Right renal pelvis (tissue), 4 donors: ENCODE data around the gene C19orf53. TPM values are rescaled to one million over a fixed set of nuclear protein-coding genes. Genes with fewer than 3 reads are reported as not detected.
A peak's percentile ranks its signal among the peaks of the same experiment; 100 is the strongest.

ENCODE experiments used
- DNase-seq, 4 donors: peaks; one replicate each; pipeline ENCODE4 v3.0.0-alpha.2; 2013; ENCODE audit warnings: low read depth in 4 of 4, low spot score in 3 of 4, missing footprints in 1 of 4
- polyA plus RNA-seq, 4 donors: library from polyadenylated mRNA; unstranded; fragments of 120-200 nt; gene quantifications; one replicate each; pipeline ENCODE4 v1.2.1, GENCODE V29; 2013; ENCODE audit not compliant: insufficient read length in 4 of 4

The C19orf53 gene
- polyA plus RNA-seq, 4 donors = 115 to 132 (median 124) TPM

DNA sequence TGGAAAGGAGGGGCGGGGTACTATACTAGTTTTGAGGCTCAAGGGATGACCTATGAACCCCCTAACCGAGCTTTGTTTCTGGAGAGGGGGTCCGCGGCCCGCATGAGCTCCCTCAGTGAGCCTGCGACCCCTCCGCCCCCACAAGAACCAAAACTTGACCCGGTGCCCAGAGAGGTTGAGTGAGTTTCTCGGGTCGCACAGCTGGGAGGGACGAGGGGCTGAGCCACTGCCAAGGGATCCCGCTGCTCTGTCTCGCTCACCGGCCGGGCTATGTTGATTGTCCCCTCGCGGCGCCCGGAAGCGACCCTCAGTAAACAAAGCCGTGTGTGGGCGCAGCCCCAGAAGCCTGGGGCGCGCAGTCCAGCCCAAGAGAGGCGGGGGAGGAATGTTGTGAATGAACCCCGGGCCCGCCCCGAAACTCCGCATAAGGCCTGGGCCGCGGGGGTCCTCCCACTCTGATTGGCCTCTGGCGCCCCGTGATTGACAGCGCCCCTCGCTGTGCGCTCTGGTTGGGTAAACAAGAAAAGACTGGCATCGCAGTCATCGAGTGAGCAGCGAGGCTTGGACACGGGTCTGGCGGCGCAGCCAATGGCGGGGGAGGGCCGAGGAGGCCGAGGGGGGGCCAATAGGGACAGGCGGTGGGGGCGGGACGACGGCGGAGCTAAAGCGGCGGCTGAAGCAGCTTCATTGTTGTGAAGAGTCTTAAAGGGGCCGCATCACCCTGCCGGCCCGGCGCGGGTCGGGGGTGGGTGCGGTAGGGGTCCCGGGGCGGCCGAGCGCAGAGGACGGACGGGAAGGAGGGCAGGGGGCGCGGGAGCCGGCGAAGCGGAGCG is 20.7 kb downstream of the C19orf53 start, which contains the start of gene ZSWIM4:
TSS of gene ZSWIM4 (plus strand) at position 687 of the 833 bp plus-strand sequence. CDS start 206 bp downstream, outside the sequence.
- peak; percentile 94 to 99 (median 98) for DNase-seq

DNA sequence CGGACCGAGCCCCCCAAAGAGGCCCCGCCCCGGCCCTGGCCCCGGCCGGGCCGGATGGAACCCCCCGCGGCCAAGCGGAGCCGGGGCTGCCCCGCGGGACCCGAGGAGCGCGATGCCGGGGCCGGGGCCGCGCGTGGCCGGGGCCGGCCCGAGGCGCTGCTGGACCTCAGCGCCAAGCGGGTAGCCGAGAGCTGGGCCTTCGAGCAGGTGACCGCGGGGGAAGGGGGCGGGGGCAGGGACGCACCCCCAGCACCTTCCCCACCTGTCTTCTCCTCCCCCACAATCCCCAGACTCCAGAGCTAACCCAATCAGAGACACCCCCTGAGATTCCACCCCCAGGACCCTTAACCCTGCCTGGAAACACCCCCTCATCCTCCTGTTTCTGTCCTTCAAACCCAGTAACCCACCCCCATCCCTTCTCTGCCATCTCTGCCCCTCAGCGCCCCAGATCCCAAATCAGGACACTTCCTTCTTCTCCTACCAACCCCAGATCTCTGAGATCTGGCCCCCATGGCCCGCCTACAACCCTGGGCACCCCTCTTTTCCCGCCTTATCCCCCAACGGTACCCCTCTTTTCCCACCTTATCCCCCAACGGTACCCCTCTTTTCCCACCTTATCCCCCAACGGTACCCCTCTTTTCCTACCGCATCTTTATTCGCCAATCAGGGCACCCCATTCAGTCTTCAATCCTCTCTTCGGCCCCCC is 21.5 kb downstream of the C19orf53 start:
- no peak for DNase-seq

GRCh38 chr19:13796301-13797057 is 22.2 kb downstream of the C19orf53 start:
- DNase-seq = no peak

DNA sequence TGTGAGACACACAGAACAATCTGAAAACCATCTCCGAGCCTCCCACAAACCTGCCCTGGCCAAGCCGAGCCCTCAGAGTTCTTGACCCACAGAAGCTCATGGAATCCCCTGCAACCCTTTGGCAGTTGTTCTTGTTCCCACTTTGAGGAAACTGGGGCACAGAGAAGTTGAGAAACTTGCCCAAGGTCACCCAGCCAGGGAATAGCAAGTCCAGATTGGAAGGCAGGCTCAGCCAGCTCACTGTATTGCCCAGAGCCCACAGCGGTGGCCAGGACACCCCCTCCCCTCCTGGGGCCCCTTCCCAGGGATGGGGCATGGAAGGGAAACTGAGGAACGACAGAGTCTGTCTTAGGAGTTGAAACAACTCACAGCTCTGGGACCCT is 22.8 kb downstream of the C19orf53 start:
- DNase-seq = no peak

DNA sequence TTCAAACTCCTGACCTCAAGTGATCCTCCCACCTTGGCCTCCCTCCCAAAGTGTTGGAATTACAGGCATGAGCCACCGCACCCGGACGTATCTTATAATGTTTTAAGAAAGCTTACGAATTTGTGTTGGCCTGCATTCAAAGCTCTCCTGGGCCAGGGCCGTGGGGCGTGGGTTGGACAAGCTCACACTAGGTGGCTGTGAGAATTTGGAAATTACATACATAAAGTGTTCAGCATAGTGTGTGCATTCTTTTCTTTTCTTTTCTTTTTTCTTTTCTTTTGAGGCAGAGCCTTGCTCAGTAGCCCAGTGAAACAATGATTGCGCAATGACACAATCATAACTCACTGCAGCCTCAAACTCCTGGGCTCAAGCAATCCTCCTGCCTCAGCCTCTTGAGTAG is 23.6 kb downstream of the C19orf53 start:
- DNase-seq = no peak

- no peak for DNase-seq
These were observed 25.4 kb downstream of the C19orf53 start for GRCh38 chr19:13799669-13800068.

DNA sequence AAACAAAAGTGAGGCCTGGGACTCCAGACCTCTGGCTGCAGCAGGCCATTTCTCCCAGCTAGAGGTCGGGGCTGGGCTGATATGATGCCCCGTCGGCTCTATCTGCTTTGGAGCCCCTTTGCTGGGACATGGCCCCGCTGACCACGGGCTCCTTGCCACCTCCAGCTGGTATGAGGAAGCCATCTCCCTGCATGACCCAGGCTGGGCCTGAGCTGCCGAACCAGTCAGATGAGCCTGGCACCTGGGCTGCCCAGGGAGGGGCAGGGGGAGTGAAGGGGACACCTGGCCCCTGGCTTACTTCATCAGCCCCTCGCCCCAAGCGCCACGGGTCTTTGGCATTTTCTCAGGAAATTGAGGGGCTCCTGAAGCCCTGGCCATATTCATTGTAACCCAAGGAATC is 28.8 kb downstream of the C19orf53 start:
- no peak for DNase-seq

- DNase-seq = no peak
These were observed 30.8 kb downstream of the C19orf53 start for GRCh38 chr19:13804830-13805683.

DNA sequence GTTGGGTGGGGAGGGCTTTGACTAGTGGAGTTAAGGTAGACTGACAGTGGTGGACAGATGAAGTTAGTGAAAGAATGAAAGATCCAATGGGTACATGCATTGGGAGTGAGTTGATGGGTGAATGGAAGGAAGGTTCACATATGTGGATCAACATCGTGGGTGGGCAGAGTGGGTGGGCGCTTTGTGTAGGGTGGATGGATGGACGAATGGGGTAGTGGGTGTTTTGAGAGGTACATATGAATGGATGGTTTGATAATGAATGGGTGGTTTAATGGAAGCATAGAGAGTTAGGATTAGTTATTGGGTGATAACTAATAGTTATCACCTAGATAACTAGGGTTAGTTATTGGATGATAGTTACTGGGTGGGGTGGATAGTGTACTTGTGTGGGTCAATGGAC is 32.5 kb downstream of the C19orf53 start:
- DNase-seq = no peak

GRCh38 chr19:13807421-13808021 is 33.3 kb downstream of the C19orf53 start:
- DNase-seq = no peak

DNA sequence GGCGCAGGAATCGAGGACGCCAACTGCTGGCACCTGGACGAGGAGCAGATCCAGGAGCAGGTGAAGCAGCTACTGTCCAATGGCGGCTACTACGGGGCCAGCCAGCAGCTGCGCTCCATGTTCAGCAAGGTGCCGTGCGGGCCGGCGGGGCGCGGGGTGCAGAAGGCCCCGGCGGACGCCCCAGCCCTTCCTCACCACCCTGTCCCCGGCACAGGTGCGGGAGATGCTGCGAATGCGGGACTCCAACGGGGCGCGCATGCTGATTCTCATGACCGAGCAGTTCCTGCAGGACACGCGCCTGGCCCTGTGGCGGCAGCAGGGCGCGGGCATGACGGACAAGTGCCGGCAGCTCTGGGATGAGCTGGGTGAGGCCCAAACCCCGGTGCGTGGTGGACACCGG is 34.6 kb downstream of the C19orf53 start:
- DNase-seq = no peak

DNA sequence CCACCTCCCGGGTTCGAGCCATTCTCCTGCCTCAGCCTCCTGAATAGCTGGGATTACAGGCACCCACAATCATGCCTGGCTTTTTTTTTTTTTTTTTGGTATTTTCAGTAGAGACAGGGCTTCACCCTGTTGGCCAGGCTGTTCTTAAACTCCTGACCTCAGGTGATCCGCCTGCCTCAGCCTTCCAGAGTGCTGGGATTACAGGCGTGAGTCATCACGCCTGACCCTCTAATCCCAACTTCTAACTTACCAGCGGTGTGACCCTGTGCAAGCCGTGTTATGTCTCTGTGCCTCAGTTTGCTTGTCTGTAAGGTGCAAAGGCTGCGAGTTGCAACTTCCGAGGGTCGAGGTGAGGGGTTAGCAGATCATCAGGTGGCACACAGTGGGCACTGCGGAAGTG is 38.3 kb downstream of the C19orf53 start:
- DNase-seq = no peak

- no peak for DNase-seq
These were observed 38.9 kb downstream of the C19orf53 start for GRCh38 chr19:13813147-13813546.

GRCh38 chr19:13814550-13814949 is 40.3 kb downstream of the C19orf53 start:
- no peak for DNase-seq

DNA sequence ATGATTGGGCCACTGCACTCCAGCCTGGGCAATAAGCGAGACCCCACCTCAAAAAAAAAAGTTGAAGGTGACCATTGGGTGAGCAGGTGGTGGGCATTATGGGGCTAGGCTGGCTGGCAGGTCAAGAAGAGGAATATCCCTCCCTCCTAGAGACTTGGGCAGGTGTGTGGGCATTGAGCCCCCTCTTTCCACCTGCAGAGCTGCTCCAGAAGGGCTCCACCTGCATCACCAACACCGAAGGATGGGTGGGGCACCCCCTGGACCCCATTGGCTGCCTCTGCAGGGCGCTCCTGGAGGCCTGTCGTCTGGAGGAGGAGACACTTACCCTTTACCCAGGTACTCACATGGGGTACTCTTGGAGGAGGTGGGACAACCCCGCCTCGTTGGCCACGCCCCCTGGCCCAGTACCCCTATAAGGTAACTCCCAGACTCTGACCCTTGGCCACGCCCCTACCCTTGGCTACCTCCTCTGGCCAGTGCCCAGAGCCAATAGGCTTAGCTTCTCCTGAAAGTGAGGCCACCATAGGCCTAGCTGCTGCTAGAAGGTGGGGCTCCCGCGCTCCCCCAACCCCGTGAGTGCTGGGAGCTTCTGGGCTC is 42.9 kb downstream of the C19orf53 start:
- DNase-seq = no peak

DNA sequence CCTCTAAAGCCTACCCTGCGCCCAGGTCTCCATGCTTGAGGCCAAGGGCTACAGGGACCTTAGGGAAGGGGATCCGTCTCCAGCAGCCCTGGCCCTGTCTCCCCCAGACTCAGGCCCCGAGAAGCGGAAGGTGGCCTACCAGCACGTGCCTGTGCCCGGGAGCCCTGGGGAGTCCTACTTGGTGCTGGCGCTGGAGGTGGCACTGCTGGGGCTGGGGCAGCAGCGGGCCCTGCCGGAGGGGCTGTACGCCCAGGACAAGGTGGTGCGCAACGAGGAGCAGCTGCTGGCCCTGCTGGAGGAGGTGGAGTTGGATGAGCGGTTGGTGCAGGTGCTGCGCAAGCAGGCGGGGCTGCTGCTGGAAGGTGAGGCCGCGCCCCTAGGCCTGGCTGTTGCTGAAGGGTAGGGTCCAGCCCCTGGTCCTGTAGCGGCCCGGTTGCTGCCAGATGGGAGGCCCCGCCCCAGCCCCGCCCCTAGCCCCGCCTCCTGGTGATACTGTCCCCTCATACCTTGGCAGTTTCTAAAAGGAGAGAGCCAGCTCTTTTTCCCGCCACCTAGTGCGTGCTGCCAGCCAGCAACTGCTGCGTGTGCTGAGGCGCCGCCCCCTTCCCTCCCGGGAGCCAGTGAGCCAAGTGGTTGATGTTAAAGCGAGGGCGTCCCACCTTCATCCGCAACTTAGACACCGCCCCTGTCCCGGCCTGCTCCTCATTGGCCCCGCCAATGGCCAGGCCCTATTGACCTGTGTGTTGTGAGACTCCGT is 43.5 kb downstream of the C19orf53 start:
- no peak for DNase-seq

DNA sequence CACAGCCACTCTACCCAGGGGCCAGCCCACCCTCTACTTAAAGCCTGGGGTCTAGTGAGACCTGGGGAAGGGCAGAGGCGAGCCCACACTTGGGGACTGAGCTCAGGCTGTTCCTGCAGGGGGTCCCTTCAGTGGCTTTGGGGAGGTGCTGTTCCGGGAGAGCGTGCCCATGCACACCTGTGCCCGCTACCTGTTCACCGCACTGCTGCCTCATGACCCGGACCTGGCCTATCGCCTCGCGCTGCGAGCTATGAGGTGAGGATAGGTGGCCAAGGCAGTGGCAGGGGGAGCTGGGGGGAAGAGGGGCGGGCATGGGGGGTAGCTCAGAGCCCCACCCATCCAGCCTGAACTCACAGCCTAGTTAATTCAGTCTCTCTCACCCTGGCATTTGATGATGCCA is 45.0 kb downstream of the C19orf53 start:
- DNase-seq = no peak

DNA sequence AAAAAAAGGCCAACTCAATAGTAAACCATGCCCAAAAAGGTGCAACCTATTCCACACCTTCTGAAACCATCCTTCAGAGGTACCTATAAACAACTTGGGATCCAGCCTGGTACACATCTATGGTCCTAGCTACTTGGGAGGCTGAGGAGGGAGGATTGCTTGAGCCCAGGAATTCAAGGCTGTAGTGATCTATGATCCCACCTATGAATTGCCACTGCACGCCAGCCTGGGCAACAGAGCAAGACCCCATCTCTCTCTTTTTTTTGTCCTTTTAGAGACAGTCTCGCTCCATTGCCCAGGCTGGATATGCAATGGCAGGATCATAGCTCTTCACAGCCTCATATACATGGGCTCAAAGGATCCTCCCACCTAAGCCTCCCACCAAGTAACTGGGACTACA is 47.0 kb downstream of the C19orf53 start:
- DNase-seq = no peak

GRCh38 chr19:13823256-13823655 is 49.0 kb downstream of the C19orf53 start:
- DNase-seq = no peak
